Measurements from ENCODE around the gene LITAFD.

Gene LITAFD

GRCh38 chr16:8848939-8849391, 33.2 kb upstream of the LITAFD start:
- TF ChIP-seq CTCF (IDR thresholded peaks at IDR 0.05), result no peak

- no peak for TF ChIP-seq CTCF (IDR thresholded peaks at IDR 0.05)
Measured at GRCh38 chr16:8849411-8850011, 32.6 kb upstream of the LITAFD start.

- TF ChIP-seq CTCF (IDR thresholded peaks at IDR 0.05), result no peak
Measured at GRCh38 chr16:8850279-8850885, 31.8 kb upstream of the LITAFD start.

- TF ChIP-seq CTCF (IDR thresholded peaks at IDR 0.05), result no peak
Measured at GRCh38 chr16:8851761-8852403, 30.3 kb upstream of the LITAFD start.

GRCh38 chr16:8852534-8852933, 29.6 kb upstream of the LITAFD start:
- no peak for TF ChIP-seq CTCF (IDR thresholded peaks at IDR 0.05)

- no peak for TF ChIP-seq CTCF (IDR thresholded peaks at IDR 0.05)
Measured at GRCh38 chr16:8853150-8853549, 29.0 kb upstream of the LITAFD start.

- no peak for TF ChIP-seq CTCF (IDR thresholded peaks at IDR 0.05)
Measured at GRCh38 chr16:8853611-8854010, 28.5 kb upstream of the LITAFD start.
